ENCODE measurements around the gene NCAPD2. TPM values are rescaled to one million over a fixed set of nuclear protein-coding genes. Genes with fewer than 3 reads are reported as not detected.

Gene NCAPD2
- total RNA-seq, 1 experiment from 2014 or later = 94.7 TPM

DNA sequence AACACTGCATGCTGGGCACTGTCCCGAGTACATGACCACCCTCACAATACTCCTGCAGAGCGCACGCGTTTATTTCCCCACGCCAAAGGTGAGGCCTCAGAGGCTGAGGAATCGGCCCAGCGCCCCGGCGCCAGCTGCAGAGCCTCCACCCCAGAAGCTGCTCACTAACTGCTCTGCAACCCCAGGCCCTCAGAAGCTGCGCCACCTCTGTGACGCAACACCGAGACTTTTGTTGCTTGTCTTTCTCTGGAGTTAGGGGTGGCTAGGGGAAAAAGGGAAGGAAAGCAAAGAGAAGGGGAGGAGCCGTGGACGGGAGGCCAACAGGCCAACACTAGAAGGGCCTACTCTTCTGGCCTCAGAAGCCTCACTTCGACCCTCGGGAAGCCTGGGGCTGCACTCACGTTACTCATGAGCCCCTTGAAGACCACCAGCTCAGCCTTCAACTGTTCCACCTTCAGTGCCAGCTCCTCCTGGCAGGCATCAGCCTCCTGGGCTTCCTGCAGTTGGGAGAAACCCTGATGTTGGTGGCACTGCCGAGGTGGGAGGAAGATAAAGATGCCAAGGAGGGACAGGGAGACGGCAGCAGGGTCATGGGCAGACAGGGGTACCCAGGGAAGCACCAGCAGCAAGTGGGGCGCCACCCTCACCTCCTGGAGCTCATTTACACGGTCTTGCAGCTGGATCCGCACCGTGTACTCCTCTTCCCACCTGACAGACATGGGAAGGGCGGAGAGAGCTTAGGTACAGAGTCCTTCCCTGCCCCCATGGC, 56.6 kb downstream of the NCAPD2 start:
- CTCF ChIA-PET = interaction anchor here (0.5 kb wide), 1 partner anchor 9 kb away, joined by 5 read pairs; no protein-coding TSS in a partner anchor
- no peak overlapping the region for H3K4me3 Mint-ChIP-seq (ENCODE audit: low read depth, unreplicated experiment)
- H3K36me3 Mint-ChIP-seq (ENCODE audit: insufficient read depth, unreplicated experiment) = peaks cover 5% of the 10 kb centered on the region
- BruUV-seq (replicated peaks) = no TSS peak
- H3K27me3 Mint-ChIP-seq (ENCODE audit: unreplicated experiment) = no peaks in the 10 kb centered on the region
- no peak for DNase-seq
- no peaks in the 10 kb centered on the region for H3K9me3 Mint-ChIP-seq (ENCODE audit: low read depth, unreplicated experiment)
- intact Hi-C loops (cut with micrococcal nuclease; ENCODE audit: unreplicated experiment) = loop anchor here (5.0 kb wide), 1 partner anchor 277 kb away; the partner anchor contains the start of gene P3H3
- H3K27ac Mint-ChIP-seq (ENCODE audit: unreplicated experiment) = no peak overlapping the region
- H3K4me1 Mint-ChIP-seq (ENCODE audit: low read depth, unreplicated experiment) = peaks cover 6% of the 10 kb centered on the region
- TF ChIP-seq, protein P1, sequence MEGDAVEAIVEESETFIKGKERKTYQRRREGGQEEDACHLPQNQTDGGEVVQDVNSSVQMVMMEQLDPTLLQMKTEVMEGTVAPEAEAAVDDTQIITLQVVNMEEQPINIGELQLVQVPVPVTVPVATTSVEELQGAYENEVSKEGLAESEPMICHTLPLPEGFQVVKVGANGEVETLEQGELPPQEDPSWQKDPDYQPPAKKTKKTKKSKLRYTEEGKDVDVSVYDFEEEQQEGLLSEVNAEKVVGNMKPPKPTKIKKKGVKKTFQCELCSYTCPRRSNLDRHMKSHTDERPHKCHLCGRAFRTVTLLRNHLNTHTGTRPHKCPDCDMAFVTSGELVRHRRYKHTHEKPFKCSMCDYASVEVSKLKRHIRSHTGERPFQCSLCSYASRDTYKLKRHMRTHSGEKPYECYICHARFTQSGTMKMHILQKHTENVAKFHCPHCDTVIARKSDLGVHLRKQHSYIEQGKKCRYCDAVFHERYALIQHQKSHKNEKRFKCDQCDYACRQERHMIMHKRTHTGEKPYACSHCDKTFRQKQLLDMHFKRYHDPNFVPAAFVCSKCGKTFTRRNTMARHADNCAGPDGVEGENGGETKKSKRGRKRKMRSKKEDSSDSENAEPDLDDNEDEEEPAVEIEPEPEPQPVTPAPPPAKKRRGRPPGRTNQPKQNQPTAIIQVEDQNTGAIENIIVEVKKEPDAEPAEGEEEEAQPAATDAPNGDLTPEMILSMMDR (IDR thresholded peaks at IDR 0.05; ENCODE audit: unreplicated experiment) = no peak

DNA sequence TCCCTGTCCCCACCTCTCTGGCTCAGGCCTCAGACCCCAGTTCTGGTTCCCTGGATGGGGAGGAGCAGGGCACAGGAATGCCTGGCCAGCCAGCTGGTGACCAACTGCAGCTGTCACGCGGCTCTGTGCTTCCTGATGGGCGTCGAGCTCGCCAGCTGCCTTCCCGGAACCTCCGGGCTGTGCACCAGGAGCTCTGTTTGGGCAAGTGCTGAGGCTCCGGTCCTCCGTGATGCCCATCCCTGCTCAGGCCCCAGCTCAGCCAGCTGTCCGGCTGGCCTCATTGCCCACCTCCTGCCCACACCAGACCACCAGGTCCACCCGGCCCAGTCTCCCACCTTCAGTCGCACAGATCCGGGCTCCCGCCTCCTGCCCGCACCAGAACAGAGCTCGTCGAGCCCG, 57.2 kb downstream of the NCAPD2 start:
- DNase-seq = no peak
- CTCF ChIA-PET = interaction anchor here (0.5 kb wide), 1 partner anchor 10 kb away, joined by 5 read pairs; no protein-coding TSS in a partner anchor
- intact Hi-C loops (cut with micrococcal nuclease; ENCODE audit: unreplicated experiment) = loop anchor here (5.0 kb wide), 1 partner anchor 276 kb away; the partner anchor contains the start of gene P3H3
- no peaks in the 10 kb centered on the region for H3K9me3 Mint-ChIP-seq (ENCODE audit: low read depth, unreplicated experiment)
- BruUV-seq (replicated peaks) = no TSS peak
- H3K27me3 Mint-ChIP-seq (ENCODE audit: unreplicated experiment) = no peaks in the 10 kb centered on the region
- H3K4me1 Mint-ChIP-seq (ENCODE audit: low read depth, unreplicated experiment) = peaks cover 6% of the 10 kb centered on the region
- H3K36me3 Mint-ChIP-seq (ENCODE audit: insufficient read depth, unreplicated experiment) = peaks cover 9% of the 10 kb centered on the region
- TF ChIP-seq, protein P1 (IDR thresholded peaks at IDR 0.05; ENCODE audit: unreplicated experiment) = no peak
- H3K27ac Mint-ChIP-seq (ENCODE audit: unreplicated experiment) = no peak overlapping the region
- H3K4me3 Mint-ChIP-seq (ENCODE audit: low read depth, unreplicated experiment) = no peak overlapping the region

DNA sequence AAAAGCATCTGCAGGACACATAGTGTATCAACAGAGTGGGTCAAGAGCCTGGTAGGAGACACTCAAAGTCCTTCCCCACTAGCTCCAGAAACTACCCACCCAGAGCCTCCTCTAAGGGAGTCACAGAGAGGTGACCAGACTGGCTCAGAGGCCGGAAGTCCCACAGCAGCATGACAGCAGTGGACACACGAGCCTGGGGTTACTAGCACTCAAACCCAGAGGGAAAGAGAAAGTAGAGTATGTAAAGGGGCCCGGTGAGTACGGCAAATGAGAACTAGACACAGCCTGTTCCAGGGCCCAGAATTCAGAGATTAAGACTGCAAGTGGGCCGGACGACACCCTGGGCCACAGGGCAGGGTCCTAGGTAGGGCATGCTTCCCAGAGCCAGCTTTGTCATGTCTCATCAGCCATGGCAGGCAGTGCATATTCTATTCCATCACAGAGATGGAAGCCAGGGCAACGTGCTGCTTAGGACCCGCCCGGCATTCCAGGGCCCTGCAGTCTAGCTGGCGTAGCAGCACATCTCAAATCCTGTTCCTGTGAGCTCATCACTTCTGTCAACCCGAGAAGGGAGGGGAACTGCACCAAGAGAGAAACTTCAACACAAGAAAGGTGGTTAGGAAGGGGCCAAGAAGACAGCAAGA, 57.7 kb downstream of the NCAPD2 start:
- BruUV-seq (replicated peaks) = no TSS peak
- H3K27me3 Mint-ChIP-seq (ENCODE audit: unreplicated experiment) = no peaks in the 10 kb centered on the region
- H3K4me3 Mint-ChIP-seq (ENCODE audit: low read depth, unreplicated experiment) = no peak overlapping the region
- intact Hi-C loops (cut with micrococcal nuclease; ENCODE audit: unreplicated experiment) = loop anchor here (5.0 kb wide), 1 partner anchor 276 kb away; the partner anchor contains the start of gene P3H3
- no peak for DNase-seq
- peaks cover 6% of the 10 kb centered on the region for H3K4me1 Mint-ChIP-seq (ENCODE audit: low read depth, unreplicated experiment)
- peaks cover 14% of the 10 kb centered on the region for H3K36me3 Mint-ChIP-seq (ENCODE audit: insufficient read depth, unreplicated experiment)
- H3K9me3 Mint-ChIP-seq (ENCODE audit: low read depth, unreplicated experiment) = no peaks in the 10 kb centered on the region
- H3K27ac Mint-ChIP-seq (ENCODE audit: unreplicated experiment) = no peak overlapping the region
- TF ChIP-seq, protein P1 (IDR thresholded peaks at IDR 0.05; ENCODE audit: unreplicated experiment) = no peak
- CTCF ChIA-PET = interaction anchor here (0.5 kb wide), 1 partner anchor 11 kb away, joined by 5 read pairs; no protein-coding TSS in a partner anchor

DNA sequence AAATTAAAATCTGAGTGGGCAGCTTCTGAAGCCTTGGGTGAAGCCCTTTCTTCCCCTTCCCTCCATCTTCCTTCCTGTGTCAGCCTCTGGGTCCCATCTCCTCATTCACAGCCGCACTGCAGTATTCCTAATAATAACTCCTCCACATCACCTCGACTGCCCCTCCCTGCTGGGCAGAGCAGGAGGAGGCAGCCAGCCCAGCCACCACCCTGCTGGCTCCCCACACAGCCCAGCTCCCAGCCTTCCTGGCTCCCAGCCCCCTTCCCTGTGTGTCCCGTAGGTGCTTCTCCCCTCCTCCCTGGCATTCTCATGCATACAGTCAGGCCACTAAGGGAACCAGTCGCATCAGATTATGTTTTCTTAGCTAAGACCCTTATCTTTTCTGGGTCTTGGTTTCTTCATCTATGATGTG, 58.2 kb downstream of the NCAPD2 start:
- H3K4me1 Mint-ChIP-seq (ENCODE audit: low read depth, unreplicated experiment) = peaks cover 6% of the 10 kb centered on the region
- no TSS peak for BruUV-seq (replicated peaks)
- no peak overlapping the region for H3K4me3 Mint-ChIP-seq (ENCODE audit: low read depth, unreplicated experiment)
- H3K9me3 Mint-ChIP-seq (ENCODE audit: low read depth, unreplicated experiment) = no peaks in the 10 kb centered on the region
- TF ChIP-seq, protein P1 (IDR thresholded peaks at IDR 0.05; ENCODE audit: unreplicated experiment) = no peak
- no peaks in the 10 kb centered on the region for H3K27me3 Mint-ChIP-seq (ENCODE audit: unreplicated experiment)
- CTCF ChIA-PET = interaction anchor here (0.6 kb wide), 1 partner anchor 154 kb away, joined by 3 read pairs; no protein-coding TSS in a partner anchor
- no peak for DNase-seq
- H3K36me3 Mint-ChIP-seq (ENCODE audit: insufficient read depth, unreplicated experiment) = peaks cover 19% of the 10 kb centered on the region
- intact Hi-C loops (cut with micrococcal nuclease; ENCODE audit: unreplicated experiment) = loop anchor here (5.0 kb wide), 1 partner anchor 275 kb away; the partner anchor contains the start of gene P3H3
- H3K27ac Mint-ChIP-seq (ENCODE audit: unreplicated experiment) = no peak overlapping the region

All from Calu3 (cell line).